Fibroblast of mammary gland (primary cell): Measurements from ENCODE around the gene CC2D2A.
"Not testable (repeated sequence)": the region's sequence is repeated elsewhere in the genome, so short reads cannot be mapped to it uniquely, and the experiment has no call there.

Experiments
- DNase-seq: peaks from one replicate; pipeline ENCODE4 v3.0.0-alpha.2; 2010; ENCODE audit warnings: low read depth
- H3K4me3 ChIP-seq: 2 replicates; pipeline ENCODE4 v1.5.1; 2011; ENCODE audit warnings: low read depth, mild to moderate bottlenecking, low read length, moderate library complexity; ENCODE audit not compliant: control insufficient read depth
- TF ChIP-seq, protein P1 (sequence below): conservative IDR thresholded peaks from 2 replicates; pipeline ENCODE4 v1.5.1; 2011; ENCODE audit warnings: low read depth, low read length, inconsistent platforms; ENCODE audit not compliant: control insufficient read depth, insufficient read depth

CC2D2A gene

DNA sequence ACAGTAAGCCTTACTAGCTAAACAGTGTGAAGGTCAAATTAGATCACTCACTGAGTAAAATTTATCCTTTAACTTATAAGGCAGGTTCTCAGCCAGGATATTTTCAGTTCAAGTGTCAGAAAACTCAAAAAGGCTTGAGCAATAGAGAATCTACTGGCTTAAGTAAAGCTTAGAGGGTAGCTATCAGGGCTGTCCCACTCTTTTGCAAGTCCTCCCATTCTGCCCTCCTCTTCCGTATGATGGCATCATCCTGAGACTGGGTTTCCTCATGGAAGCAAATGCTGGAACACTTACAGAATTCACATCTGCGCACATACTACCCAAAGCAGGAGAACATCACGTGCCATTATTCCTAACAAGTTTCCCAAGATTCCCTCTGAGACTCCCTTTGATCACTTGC is 130.5 kb downstream of the CC2D2A start:
- TF ChIP-seq, protein P1, sequence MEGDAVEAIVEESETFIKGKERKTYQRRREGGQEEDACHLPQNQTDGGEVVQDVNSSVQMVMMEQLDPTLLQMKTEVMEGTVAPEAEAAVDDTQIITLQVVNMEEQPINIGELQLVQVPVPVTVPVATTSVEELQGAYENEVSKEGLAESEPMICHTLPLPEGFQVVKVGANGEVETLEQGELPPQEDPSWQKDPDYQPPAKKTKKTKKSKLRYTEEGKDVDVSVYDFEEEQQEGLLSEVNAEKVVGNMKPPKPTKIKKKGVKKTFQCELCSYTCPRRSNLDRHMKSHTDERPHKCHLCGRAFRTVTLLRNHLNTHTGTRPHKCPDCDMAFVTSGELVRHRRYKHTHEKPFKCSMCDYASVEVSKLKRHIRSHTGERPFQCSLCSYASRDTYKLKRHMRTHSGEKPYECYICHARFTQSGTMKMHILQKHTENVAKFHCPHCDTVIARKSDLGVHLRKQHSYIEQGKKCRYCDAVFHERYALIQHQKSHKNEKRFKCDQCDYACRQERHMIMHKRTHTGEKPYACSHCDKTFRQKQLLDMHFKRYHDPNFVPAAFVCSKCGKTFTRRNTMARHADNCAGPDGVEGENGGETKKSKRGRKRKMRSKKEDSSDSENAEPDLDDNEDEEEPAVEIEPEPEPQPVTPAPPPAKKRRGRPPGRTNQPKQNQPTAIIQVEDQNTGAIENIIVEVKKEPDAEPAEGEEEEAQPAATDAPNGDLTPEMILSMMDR, result no peak
- no peak overlapping the region for H3K4me3 ChIP-seq
- DNase-seq, result no peak

DNA sequence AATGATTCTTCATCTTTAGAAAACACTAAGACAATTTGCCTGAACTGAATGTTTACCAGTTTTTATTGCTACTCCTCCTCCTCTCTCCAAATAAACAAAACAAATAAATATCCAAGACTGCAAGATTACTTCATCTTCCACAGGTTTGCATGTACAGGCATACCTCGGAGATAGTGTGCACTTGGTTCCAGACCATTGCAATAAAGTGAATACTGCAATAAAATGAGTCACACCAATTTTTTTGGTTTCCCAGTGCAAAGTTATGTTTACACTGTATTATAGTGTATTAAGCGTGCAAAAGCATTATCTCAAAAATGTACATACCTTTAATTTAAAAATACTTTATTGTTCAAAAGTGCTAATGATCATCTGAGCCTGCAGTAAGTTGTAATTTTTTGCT is 132.2 kb downstream of the CC2D2A start:
- no peak for DNase-seq
- TF ChIP-seq, protein P1, result no peak
- H3K4me3 ChIP-seq, result no peak overlapping the region

DNA sequence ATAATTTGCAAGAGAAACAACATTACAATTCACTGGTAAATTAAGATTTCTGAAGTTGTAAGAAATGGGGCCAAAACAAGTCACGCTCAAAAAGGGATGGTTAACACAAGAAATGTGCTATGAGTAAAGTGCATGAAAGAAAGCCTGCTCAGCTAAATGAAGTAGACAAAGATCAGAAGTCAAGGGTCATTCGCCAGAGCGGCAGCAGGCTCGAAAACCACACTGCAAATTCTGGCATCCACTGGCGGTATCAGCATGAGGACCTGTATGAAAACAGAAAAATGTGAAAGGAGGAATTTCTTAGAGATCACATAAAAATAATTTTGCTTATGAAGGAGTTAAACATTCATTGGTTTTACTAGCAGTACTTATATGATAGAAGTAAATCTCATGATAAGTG is 135.9 kb downstream of the CC2D2A start:
- TF ChIP-seq, protein P1, result no peak
- no peak for DNase-seq
- no peak overlapping the region for H3K4me3 ChIP-seq

DNA sequence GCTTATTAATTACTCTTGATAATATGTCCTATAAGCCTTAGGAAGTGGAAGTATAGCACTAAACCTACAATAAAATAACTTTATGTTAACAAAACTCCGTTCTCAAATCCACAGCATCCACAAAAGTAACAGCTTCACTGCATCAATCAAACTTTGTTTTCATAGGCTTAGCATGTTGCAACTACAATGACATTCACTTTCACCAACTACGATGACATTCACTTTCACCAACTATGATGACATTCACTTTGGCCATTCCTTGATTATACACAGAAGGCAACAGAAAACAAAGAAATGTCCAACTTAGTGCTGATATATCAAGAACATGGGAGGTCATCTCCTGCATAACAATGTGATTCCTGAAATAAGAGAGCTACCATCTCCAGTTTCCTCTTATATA is 141.2 kb downstream of the CC2D2A start:
- TF ChIP-seq, protein P1, result no peak
- H3K4me3 ChIP-seq, result no peak overlapping the region
- no peak for DNase-seq

DNA sequence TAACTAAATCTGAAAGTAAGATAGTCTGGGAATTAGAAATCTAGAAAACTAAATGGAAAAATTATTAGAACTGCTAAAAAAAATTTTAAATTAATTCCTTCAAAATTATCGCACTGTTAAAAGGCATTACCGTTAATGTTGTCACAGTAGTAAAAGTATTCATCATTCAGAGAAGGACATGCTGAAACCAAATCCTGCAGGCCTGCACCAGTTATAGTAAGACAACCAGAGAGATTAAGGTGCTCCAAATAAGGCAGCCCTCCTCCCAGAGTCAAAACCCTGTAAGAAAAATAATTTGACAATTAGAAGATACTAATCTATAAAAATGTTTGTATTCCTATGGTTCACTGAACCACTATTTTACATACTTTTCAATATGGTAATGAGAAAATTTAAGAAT is 142.5 kb downstream of the CC2D2A start:
- TF ChIP-seq, protein P1, result no peak
- H3K4me3 ChIP-seq, result no peak overlapping the region
- no peak for DNase-seq

DNA sequence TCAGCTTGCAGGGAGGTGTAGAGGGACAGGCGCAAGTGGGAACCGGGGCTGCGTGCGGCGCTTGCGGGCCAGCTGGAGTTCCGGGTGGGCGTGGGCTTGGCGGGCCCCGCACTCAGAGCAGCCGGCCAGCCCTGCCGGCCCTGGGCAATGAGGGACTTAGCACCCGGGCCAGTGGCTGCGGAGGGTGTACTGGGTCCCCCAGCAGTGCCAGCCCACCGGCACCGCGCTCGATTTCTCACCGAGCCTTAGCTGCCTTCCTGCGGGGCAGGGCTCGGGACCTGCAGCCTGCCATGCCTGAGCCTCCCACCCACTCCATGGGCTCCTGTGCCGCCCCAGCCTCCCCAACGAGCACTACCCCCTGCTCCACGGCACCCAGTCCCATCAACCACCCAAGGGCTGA is 145.2 kb downstream of the CC2D2A start:
- not testable (repeated sequence) for H3K4me3 ChIP-seq

DNA sequence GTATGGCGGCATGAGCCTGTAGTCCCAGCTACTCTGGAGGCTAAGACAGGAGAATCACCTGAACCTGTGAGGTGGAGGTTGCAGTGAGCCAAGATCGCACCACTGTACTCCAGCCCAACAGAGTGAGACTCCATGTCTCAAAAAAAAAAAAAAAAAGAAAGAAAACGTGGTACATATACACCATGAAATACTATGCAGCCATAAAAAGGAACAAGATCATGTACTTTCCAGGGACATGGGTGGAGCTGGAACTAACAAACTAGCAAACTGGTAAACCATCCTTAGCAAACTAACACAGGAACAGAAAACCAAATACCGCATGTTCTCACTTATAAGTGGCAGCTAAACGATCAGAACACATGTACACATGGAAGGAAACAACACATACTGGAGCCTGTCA is 147.7 kb downstream of the CC2D2A start:
- not testable (repeated sequence) for H3K4me3 ChIP-seq, DNase-seq

More for the DNA sequence above, 145.2 kb downstream of the CC2D2A start:
- DNase-seq, result not testable (repeated sequence)

DNA sequence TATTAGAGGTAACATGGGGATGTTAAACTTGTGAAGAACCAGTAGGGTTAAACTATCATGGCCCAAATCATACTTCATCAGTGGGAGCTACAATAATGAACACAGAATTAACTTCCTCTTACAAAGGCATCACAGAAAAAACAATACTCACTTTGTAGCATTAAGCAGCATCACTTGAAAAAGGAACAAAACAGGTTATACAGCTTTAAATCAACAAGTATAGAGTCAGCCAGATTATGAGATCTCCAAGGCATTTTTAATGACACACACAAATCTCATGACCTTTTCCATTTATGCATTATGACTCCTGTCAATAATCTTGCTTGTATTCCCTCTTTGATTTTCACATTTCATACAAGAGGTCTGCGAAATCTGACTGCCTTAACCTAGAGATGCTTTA is 167.1 kb downstream of the CC2D2A start:
- no peak for DNase-seq
- TF ChIP-seq, protein P1, result no peak
- no peak overlapping the region for H3K4me3 ChIP-seq
